Measurements from ENCODE around the gene EXOSC9.
"Not testable (repeated sequence)": the region's sequence is repeated elsewhere in the genome, so short reads cannot be mapped to it uniquely, and the experiment has no call there.

Gene EXOSC9, protein sequence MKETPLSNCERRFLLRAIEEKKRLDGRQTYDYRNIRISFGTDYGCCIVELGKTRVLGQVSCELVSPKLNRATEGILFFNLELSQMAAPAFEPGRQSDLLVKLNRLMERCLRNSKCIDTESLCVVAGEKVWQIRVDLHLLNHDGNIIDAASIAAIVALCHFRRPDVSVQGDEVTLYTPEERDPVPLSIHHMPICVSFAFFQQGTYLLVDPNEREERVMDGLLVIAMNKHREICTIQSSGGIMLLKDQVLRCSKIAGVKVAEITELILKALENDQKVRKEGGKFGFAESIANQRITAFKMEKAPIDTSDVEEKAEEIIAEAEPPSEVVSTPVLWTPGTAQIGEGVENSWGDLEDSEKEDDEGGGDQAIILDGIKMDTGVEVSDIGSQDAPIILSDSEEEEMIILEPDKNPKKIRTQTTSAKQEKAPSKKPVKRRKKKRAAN

DNA sequence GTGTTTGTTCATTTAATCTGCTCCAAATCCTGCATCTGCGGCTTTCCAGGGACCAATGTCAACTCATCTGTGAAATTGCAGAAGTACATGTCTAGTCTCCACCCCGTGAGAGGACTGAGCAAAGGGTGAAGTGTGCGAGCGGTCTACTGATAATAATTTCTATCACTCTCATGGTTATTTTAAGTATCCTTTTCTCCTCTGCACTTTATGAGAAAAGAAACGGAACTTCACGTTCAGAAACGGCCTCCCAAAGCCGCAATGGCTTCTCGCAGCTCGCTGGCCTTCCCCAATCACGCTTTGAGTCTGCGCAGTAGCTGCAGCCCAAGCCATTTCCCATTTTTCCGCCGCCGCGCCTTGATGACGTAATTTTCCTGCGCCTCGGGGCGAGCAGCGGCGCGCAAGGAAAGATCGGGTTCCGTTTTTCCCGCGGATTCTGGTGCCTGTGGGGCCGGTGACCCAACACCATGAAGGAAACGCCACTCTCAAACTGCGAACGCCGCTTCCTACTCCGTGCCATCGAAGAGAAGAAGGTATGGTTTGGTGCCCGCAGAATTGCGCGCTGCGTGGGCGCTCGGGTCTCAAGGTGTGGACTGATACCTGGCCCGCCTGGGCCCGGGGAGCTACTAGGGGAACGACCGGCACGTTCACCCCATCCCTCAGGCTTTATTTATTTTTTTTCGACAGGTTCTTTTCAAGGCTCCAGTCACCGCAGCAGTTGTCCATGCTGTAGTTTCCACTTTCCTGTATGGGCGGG lies at the start of gene EXOSC9:
Gene EXOSC9, plus strand, starts transcription at position 363 of the 754 bp plus-strand sequence. Its CDS starts 102 bp downstream, at position 465.
- DNase-seq (ENCODE audit: low spot score) = peak; percentile 52

DNA sequence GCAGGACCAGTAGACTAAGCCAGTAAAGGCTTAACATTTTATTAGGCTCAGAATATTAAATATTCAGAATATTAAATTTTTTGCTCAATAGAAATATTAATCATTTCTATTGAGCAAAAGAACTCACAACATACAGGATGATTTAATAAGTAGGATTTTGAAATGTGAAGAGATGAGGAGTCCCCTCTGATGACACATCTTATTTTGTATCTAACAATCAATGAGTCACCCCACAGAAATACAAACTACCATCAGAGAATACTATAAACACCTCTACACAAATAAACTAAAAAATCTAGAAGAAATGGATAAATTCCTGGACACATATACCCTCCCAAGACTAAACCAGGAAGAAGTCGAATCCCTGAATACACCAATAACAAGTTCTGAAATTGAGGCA lies 49.0 kb upstream of the EXOSC9 start:
- DNase-seq (ENCODE audit: low spot score) = not testable (repeated sequence)

DNA sequence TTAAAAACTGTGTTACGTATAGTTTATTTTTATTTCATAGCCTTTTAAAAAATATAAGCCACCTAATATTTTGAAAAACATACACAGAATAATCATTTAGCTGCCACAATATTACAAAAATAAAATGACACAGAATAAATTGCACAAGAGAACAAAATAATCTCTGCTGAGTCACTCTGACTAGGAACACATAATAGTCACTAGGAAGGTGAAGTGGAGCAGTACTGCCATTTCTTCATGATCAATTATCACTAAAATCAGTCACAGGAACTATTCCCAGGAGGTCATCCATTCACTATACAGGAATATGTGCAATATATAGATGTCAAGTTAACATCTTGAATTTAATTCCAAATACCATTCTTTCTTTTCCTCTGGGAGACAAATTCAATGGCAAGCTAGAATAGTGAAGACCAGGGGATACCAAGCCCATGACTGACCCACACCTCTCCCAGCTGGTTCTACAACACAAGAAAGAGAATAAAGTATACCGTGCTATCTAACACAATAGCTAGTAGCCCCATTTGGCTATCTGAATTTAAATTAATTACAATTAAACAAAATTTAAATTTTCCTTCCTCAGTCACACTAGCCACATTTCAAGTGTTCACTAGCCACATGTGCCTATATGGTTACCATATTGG lies 42.1 kb upstream of the EXOSC9 start:
- no peak for DNase-seq (ENCODE audit: low spot score)

DNA sequence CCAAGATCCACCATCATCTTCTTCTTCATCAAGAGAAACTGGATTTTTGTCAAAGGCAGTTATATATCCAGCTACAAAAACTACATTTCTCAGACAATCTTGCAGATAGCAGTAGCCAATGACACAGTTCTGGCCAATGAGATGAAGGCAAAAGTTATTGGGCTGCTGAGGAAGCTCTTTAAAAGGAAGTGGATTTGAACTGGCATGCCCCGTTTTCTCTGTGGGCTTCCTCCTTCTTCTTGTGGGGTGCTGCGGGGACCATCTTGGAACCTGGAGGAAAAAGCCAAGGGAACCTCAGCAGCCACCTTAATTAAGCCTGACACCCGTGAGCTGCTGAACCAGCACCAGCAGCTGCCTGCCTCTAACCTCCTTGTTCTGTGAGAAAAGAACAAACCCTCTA lies 40.9 kb upstream of the EXOSC9 start:
- no peak for DNase-seq (ENCODE audit: low spot score)

DNA sequence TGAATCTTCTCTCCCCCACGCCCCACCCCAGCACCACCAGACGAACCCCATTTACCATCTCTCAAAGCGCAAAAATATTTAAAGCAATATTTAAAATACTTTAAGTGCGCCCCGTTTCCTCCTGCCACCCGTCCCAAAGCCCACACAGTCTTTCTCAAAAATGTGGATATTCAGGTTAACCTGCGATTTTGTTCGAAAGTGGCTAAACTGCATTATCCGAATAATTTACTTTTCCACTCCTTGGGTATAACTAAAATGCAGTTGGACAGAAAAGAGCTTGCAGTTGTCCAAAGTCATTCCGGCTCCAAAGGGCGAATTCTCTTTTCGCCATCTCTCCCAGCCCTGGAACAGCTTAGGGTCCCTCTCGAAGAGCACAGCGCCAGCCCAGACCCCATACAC lies 36.8 kb upstream of the EXOSC9 start:
- no peak for DNase-seq (ENCODE audit: low spot score)

DNA sequence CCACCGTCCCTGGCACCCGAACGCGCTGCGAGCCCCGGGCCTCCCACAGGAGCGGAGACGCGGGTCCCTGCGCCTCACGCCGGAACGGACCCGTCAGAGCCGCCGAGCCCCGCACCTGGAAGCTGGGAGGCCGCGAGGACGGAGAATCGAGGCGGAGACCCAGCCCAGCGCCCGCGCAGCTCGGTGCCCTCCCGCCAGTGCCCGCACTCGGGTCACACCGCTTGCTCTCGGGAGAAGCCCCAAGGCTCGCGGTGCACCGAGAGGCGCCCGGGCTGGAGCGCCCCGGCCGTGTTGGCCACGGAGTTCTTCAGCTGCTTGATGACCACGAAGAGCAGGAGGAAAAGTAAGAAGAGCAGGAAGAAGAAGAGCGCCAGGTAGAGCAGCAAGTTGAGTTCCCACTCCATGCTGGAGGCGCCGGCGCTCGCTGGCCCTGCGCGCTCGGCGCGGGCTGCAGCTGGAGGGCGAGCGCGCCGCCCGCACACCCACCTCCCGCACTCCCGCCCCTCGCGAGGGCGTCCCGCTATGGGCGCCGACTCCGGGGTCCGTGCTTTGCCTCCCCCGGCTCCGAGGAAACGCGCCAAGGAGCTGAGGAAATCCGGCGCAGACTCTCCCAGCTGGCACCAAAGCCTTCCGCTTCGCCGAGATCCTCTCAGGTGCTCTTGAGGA lies 36.3 kb upstream of the EXOSC9 start, which contains the start of gene SMIM43:
Gene SMIM43, minus strand, starts transcription at position 463 of the 666 bp plus-strand sequence. Its CDS starts 59 bp downstream, at position 404.
- DNase-seq (ENCODE audit: low spot score) = no peak

DNA sequence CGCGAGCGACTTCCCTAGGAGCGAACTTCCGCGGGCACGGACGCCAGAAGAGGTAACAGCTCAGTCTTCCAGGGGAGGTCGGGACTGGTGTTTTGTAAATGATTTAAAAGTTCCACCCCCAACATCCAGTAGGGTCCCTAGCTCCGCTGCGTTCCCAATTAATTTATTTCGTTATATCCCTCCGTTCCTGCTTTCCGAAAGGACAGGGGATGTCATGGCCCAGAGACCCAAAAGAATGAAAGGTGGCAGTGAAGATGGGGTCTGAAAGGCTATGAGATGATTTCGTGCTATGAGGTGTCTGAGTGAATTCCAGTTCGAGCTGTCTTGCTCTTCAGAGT lies 35.8 kb upstream of the EXOSC9 start:
- no peak for DNase-seq (ENCODE audit: low spot score)

DNA sequence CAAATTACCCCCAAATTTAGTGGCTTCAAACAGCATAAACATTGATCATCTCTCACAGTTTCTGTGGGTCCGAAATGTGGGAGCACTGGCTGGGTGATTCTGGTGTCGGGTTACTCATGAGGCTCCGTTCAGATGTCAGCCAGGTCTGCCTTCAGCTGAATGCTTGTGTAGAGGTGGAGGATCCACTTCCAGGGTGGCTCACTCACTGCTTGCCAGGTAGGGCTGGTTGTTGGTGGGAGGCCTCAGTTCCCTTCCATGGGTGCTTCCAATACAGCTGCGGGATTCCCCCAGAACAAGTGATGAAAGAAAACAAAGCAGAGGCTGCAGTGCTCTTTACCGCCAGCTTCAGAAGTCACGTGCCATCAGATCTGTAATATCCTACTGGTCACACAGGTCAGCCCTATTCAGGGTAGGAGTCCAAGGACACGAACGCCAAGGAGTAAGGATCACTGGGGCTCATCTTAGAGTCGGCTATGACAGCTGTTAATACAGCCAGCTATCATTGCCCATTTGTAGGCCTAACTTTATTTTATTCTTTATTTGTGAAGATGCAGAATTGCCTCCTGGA lies 35.1 kb upstream of the EXOSC9 start:
- no peak for DNase-seq (ENCODE audit: low spot score)

DNA sequence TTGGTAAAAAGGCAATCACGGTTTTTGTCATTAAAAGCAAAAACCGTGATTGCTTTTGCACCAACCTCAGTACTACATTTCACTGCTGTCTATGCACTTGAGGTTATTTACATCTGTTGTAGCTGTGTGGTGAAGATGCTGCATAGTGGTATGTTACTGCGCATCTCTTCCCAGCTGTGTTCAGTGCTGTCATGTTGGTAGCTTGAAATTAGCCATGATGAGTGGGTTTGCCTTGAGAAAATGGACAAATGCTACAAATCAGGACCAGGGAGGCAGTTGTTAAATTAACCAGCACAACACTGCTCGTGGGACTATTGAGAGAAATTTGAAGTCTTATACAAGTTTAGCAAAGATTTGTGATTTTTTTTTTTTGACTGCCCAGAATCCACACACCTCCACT lies 34.0 kb upstream of the EXOSC9 start:
- no peak for DNase-seq (ENCODE audit: low spot score)

DNA sequence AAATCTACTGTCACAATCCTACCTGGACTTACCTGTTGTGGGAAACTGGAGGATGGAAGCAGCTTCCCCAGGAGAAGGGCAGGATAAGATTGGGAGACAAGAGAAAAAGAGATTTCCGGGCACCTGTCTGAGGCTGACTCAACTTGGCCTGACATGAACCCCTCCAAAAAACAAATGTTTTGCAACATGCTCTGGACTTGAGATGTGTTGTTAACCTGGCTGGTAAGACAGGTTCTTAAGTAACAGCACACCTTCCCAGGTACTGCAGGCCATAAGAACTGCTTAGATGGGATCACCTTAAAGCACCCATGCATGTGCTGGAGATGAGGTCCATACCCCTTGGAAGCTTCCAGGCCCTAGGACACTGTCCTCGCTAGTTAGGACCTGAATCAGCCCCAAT lies 31.8 kb upstream of the EXOSC9 start:
- no peak for DNase-seq (ENCODE audit: low spot score)

DNA sequence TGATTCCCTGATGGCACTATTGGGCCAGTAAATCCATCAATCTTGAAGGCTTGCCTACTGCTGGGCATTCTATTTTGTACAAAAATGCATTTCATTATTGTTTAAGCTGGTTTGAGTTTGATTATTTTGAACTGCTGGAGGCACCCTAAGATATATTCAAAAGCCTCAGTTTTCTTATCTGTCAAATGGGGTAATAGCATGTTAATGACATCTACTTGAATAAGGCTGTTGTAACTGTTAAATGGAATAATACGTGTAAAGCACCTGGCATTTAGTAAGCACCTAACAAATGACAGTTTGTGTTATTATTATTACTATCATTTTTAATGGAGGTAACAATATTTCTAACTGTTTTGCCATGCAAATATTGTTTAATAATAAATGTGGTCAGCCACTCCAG lies 29.3 kb upstream of the EXOSC9 start:
- no peak for DNase-seq (ENCODE audit: low spot score)

DNA sequence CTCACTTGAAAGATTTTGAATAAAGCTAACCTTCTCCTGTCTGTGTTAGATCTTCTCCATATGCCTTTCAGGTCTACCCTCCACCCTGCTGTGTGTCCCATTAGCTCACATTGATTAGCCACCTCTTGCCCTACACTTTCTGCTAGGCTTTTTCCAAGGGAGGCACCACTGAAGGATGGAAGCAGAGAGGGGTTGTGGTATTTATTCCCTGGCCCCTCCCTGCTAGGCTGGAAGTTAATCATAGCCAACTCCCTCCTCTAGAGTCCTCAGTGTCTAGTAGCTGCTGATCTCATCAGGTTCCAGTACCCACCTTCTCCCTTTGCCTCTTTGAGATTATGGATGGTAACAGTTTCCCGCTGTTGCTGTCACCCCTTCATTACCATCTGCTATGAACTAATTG lies 27.2 kb upstream of the EXOSC9 start:
- DNase-seq (ENCODE audit: low spot score) = no peak

DNA sequence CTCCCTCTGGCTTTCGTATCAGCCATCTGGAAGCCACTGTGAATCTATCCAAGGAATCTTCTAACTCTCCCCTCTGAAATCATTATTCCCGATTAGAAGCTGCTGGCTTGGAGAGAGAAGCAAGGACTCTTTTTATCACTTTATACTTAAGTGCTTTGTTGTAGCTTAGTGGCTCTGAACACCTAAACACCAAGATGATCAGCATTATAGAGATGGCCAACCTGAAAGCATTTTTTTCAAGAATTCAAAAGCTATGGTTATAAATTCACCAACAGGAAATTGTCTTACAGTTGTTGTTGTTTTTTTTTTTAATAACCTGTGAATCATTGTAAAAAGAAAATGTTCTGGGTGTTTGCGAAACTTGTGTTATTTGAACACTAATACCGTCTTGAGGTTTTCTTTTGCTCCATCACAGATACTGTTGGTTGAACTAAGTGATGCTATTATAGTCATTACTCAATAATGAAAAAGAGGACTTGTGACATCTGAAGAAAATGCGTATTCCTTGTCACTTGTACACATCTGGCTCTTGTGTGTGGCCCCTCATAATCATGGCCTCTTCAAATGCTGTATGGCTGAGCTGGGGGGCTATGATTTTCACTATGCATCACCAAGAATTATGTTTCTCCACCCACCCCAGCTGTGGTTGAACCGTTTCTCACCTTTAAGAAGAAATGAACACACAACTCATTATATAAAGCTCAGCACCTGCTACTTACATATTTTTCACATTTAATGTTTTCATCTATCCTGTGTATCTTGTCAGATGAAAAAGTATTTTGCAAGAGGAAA lies 24.3 kb upstream of the EXOSC9 start:
- DNase-seq (ENCODE audit: low spot score) = no peak

DNA sequence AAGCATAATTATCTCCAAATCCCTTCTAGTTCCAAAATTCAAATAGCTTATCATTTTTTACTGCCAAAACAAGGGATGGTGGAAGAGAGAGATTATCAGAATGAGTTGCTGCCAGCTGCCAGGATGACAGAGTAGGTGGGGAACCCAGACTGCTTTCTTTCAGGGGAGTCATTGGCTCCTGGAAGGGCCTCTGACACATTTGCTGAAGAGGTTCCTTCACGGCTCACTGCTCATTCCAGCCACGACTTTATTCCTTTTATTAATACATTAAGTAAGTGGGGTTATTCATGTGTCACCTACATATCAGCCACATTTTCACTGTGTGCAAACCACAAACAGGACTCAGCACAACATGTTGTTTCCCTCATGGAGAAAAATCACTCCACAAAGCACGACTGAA lies 23.5 kb upstream of the EXOSC9 start:
- no peak for DNase-seq (ENCODE audit: low spot score)

DNA sequence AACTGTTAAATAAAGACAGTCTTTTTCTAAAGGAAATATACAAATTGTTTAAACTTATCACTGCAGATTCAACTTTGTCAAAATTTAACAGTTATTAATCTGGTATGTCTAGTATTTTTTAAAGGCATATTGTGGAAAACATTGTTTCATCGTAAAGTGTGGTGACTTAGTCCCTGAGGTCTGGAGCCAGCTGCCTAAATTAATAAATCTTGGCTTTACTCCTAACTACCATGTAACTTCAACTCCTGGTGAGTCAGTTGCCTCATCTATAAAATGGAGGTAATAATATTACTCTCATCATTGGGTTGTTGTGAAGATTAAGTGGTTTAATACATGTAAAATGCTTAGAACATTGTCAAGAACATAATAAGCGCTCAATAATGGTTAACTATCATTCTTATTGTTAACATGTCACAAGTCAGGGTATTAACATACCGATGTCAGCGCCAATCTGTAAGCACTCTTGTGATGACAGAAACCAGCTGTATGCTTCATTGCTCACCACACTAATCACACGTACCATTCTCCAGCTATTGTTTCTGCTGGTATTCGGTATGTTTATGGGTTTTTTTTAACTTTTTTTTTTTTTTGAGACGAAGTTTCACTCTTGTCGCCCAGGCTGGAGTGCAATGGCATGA lies 22.0 kb upstream of the EXOSC9 start:
- no peak for DNase-seq (ENCODE audit: low spot score)

DNA sequence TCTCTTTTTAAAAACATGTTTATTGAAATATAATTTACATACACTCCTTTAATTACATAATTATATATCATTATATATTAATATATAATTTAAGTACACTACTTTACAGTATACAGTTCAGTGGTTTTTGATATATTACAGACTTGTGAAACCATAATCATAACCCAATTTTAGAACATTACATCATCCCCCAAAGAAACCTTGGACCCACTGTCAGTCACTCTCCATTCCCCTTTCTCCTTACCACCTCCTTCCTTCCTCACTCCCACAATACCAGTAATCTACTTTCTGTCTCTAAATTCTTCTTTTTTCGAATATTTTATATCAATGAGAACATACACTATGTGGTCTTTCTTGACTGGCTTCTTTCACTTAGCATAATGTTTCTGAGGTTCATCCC lies 17.9 kb upstream of the EXOSC9 start:
- DNase-seq (ENCODE audit: low spot score) = no peak

DNA sequence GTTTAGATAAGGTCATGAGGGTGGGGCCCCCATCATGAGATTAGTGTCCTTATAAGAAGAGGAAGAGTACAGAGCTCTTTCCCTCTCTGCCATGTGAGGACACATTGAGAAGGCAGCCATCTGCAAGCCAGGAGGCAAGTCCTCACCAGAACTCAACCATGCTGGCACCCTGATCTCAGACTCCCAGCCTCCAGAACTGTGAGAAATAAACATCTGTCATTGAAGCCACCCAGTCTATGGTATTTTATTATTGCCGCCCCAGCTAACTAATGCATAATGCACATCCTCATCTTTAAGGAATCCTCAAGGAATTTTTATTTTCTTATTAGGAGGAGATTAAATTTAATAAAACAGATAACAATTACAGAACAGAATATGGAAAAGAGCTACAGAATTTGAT lies 16.7 kb upstream of the EXOSC9 start:
- no peak for DNase-seq (ENCODE audit: low spot score)

DNA sequence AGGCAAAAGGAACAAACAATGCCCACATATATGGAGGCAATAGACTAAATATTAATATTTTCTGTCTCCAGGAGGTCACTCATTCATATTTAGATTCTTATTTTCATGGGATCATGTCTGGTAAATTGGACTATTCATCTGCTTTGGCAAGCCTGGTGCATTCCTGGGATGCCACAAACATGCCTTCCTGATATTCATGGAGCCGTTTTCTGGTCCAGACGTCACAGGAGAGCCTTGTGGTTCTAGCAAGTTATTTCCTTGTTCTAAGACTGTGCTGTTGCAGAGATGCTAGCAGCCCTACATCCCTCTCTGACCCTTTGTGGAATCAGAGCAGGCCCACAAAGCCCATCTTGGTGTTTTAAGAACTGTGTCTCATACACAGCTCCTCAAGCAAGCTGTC lies 16.1 kb upstream of the EXOSC9 start:
- DNase-seq (ENCODE audit: low spot score) = no peak

DNA sequence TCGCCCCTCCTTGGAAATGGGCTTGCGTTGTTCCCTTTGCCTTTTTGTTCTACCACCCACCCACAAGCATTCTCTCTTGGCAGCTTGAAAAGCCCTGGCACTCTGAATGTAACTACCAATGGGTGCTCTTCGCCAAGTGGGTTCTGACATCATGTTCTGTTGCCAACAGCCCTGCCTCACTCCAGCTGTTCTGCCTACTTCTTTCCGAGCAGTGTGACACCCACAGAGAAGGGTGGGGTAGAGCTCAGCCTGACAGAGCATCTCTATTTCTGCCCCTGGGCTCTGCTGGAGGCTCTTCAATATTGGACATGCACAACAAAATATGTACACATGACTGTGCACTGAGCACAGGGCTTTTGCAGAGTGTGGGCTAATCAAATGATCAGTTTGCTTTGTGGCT lies 15.6 kb upstream of the EXOSC9 start:
- no peak for DNase-seq (ENCODE audit: low spot score)

DNA sequence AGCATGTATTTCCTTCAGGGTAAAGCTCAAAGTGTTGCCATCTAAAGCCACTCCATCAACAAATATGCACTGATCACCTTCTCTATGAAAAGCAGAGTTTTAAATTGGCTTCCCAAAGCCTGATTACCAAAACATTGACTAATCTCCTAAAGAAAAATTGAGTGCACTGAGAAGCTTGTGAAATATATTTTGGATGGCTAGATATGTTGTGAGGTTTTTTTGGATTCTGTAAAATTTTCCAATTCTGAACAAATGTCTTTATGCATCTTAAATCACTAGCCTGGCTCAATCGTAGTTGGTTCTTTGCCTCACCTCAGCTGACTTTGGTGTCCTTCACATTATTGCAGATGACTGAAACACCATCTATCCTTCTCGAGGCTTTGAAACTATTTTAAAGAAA lies 14.9 kb upstream of the EXOSC9 start:
- no peak for DNase-seq (ENCODE audit: low spot score)

DNA sequence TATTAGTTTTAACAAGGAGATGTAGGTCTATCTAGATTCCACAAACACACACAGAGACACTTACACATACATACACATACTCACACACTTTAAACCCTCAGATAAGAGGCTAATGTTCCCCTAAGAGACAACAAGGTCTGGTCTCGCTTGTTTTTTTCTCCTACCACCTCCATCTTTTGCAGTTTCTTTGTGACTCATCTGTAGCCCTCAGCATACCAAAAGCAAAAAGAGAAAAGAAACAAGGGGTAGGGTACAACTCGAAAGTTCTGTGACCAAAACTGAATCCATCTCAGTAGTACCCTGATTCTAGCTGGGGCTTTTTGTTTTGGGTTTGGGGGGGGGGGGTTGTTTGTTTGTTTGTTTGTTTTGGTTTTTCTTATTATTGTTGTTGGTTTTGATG lies 12.2 kb upstream of the EXOSC9 start:
- no peak for DNase-seq (ENCODE audit: low spot score)
